ENCODE data around the gene CCDC9. TPM values are rescaled to one million over a fixed set of nuclear protein-coding genes. Genes with fewer than 3 reads are reported as not detected.
"Not testable (repeated sequence)": the region's sequence is repeated elsewhere in the genome, so short reads cannot be mapped to it uniquely, and the experiment has no call there.

Gene CCDC9
- total RNA-seq, 1 donor from 2014 or later: 42.4 TPM

- no peak for ATAC-seq
- intact Hi-C loops (cut with DNase I): no loop called here
- no peak for DNase-seq (ENCODE audit: low spot score)
These were observed 19.6 kb downstream of the CCDC9 start for GRCh38 chr19:47275791-47276461.

DNA sequence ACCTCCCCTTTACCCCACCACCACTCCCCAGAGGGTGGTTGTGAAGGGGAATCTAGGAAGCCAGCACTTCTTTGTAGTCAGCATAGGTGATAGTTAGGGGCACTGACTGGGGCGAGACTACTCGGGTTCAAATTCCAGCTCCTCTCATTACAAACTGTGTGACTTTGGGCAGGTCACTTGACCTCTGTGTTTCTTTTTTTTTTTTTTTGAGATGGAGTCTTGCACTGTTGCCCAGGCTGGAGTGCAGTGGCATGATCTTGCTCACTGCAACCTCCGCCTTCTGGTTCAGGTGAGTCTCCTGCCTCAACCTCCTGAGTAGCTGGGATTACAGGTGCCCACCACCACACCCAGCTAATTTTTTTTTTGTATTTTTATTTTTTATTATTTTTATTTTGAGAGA lies 20.2 kb downstream of the CCDC9 start:
- ATAC-seq; intact Hi-C loops (cut with DNase I); DNase-seq (ENCODE audit: low spot score): not testable (repeated sequence)

DNA sequence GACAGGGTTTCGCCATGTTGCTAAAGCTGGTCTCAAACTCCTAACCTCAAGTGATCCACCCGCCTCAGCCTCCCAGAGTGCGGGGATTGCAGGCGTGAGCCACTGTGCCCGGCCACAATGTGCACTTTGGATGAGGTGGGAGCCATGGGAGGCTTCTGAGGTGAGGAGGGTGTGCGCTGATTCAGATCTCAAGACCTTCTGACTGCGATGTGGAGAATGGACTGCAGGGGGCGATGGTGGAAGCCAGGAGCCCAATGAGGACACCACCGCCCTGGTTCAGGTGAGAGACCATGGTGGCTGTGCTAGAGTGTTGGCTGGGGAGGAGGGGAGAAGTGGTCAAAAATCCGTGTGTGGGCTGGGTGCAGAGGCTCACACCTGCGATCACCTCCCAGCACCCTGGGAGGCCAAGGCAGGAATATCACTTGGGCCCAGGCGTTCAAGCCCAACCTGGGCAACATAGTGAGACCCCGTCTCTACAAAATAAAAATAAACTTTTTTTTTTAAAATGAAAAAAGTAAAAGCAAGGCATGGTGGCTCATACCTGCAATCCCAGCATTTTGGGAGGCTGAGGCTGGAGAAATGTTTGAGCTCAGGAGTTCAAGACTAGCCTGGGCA lies 24.0 kb downstream of the CCDC9 start:
- no peak for ATAC-seq
- DNase-seq (ENCODE audit: low spot score): no peak
- intact Hi-C loops (cut with DNase I): no loop called here

GRCh38 chr19:47283405-47284059 lies 27.2 kb downstream of the CCDC9 start:
- no peak for DNase-seq (ENCODE audit: low spot score)
- no peak for ATAC-seq
- intact Hi-C loops (cut with DNase I): no loop called here

- intact Hi-C loops (cut with DNase I): no loop called here
- ATAC-seq (peak; percentile 55), DNase-seq (ENCODE audit: low spot score) (no peak)
These were observed 28.1 kb downstream of the CCDC9 start for GRCh38 chr19:47284324-47284899.

GRCh38 chr19:47296036-47296435 lies 39.7 kb downstream of the CCDC9 start:
- ATAC-seq: peak; percentile 87

GRCh38 chr19:47300867-47301266 lies 44.5 kb downstream of the CCDC9 start:
- intact Hi-C loops (cut with DNase I); ATAC-seq; DNase-seq (ENCODE audit: low spot score): not testable (repeated sequence)

More at GRCh38 chr19:47296036-47296435, 39.7 kb downstream of the CCDC9 start:
- peak; percentile 81 for DNase-seq (ENCODE audit: low spot score)
- intact Hi-C loops (cut with DNase I): no loop called here

GRCh38 chr19:47302249-47302648 lies 45.9 kb downstream of the CCDC9 start:
- DNase-seq (ENCODE audit: low spot score): no peak
- intact Hi-C loops (cut with DNase I): no loop called here
- no peak for ATAC-seq

DNA sequence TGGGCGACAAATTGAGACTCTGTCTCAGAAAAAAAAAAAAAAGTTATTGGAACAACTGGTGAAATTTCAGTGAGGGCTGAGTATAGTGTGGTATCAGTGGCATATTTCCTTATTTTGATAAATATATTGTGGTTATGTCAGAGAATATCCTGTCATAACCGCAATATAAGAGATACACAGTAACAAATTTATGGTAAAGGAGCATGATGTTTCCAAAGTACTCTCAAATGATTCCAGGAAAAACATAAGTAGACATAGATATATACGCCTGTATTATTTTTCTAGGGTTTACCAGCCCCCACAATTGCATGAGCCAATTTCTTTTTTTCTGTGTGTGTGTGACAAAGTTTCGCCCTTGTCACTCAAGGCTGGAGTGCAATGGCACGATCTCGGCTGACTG lies 47.6 kb downstream of the CCDC9 start:
- intact Hi-C loops (cut with DNase I): no loop called here
- no peak for DNase-seq (ENCODE audit: low spot score)
- ATAC-seq: no peak

DNA sequence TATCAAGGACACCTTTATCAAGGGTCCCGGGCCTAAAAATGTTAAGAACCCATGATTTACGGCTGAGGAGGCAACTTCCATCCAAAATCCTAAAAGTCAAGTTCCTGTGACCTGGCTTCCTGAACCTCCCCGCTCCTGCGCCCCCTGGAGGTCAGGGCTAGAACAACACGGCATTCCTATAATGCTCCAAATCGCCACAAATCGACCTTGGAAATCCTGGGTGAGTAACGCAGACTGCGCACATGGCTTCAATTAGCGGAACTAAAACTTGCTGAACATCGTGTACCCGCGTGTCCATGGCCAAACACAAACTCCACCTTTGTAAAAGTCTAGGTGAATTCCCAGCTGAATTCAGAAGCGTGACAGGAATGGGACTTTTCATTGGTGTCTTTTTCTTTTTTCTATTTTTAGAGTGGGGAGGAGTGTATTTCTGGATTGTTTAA lies 49.0 kb downstream of the CCDC9 start:
- peak; percentile 60 for ATAC-seq
- peak; percentile 85 for DNase-seq (ENCODE audit: low spot score)
- intact Hi-C loops (cut with DNase I): no loop called here

DNA sequence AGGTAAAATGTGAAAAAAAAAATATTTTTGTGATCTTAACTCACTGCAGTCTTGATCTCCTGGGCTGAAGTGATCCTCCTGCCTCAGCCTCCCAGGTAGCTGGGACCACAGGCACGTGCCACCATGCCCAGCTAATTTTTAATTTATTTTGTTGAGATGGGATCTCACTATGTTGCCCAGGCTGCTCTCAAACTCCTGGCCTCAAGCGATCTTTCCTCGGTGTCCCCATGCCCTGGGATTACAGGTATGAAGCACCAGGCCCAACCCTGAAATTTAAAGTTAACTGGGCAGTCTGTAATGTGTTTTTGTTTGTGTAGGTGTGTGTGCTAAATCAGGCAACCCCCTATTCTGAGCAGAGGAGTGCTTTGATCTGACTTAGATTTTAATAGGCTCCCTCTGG lies 50.0 kb downstream of the CCDC9 start:
- no peak for ATAC-seq
- intact Hi-C loops (cut with DNase I): no loop called here
- DNase-seq (ENCODE audit: low spot score): no peak

GRCh38 chr19:47309038-47309437 lies 52.7 kb downstream of the CCDC9 start:
- DNase-seq (ENCODE audit: low spot score) (no peak), ATAC-seq (no peak)
- intact Hi-C loops (cut with DNase I): no loop called here

- DNase-seq (ENCODE audit: low spot score) (peak; percentile 70), ATAC-seq (peak; percentile 82)
- intact Hi-C loops (cut with DNase I): no loop called here
These were observed 53.3 kb downstream of the CCDC9 start, which contains the start of gene C5AR1 for GRCh38 chr19:47309608-47310007. Gene C5AR1 (plus strand): TSS chr19:47309861. CDS start chr19:47309896, 35 bp downstream.

DNA sequence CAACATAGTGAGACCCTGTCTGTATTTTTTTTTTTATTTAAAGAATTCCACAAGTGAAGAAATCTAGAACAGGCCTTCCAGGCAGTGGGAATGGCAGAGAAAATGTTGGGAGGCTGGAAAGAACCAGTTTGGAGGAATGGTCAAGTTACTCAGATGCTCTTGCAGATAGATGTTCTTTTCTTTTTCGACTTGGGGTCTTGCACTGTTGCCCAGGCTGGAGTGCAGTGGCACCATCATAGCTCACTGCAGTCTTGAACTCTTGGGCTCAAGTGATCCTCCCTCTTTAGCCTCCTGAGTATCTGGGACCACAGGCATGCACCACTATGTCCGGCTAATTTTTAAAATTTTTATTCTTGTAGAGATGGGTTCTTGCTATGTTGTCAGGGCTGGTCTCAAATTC lies 54.0 kb downstream of the CCDC9 start:
- intact Hi-C loops (cut with DNase I): no loop called here
- DNase-seq (ENCODE audit: low spot score) (no peak), ATAC-seq (no peak)

DNA sequence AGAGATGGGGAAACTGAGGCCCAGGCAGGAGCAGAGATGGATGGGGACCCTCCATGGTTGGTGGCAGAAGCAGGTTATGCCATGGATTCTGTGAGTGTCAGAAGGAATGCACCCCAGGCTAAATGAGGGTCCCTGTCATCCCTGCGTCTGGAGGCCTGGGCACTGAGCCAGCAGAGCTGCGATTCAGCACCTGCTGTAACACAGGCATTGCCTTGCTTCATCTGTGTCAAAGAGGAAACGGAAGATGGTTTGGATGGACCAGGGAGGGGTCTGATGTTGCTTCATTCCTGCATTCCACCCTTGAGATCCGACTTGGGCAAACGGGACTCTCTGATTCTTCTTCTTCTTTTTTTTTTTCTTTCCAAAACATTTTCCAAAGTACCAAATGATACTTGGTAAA lies 54.5 kb downstream of the CCDC9 start:
- intact Hi-C loops (cut with DNase I): no loop called here
- ATAC-seq (peak; percentile 14), DNase-seq (ENCODE audit: low spot score) (no peak)

GRCh38 chr19:47312366-47313006 lies 56.2 kb downstream of the CCDC9 start:
- intact Hi-C loops (cut with DNase I): no loop called here
- DNase-seq (ENCODE audit: low spot score) (no peak), ATAC-seq (no peak)

GRCh38 chr19:47313754-47314295 lies 57.5 kb downstream of the CCDC9 start:
- intact Hi-C loops (cut with DNase I): no loop called here
- DNase-seq (ENCODE audit: low spot score) (no peak), ATAC-seq (no peak)

GRCh38 chr19:47315125-47315821 lies 58.9 kb downstream of the CCDC9 start:
- intact Hi-C loops (cut with DNase I): no loop called here
- ATAC-seq: peak; percentile 92
- peak; percentile 70 for DNase-seq (ENCODE audit: low spot score)
